ENCODE measurements around the gene CAMTA1. TPM values are rescaled to one million over a fixed set of nuclear protein-coding genes. Genes with fewer than 3 reads are reported as not detected.

The CAMTA1 gene
- total and polyA plus RNA-seq, 4 donors = 90.5 to 236 (median 195) TPM

GRCh38 chr1:7192453-7192852 is 407.2 kb downstream of the CAMTA1 start:
- Histone ChIP-seq H3K36me3 (ENCODE audit: control insufficient read depth, insufficient read depth, low read length) (no peaks in the 10 kb centered on the region), H3K27me3 (ENCODE audit: control insufficient read depth, insufficient read depth, low read length) (no peaks in the 10 kb centered on the region), H3K9me3 (ENCODE audit: control insufficient read depth, insufficient read depth, low read length) (no peaks in the 10 kb centered on the region), H3K27ac (ENCODE audit: low read depth, low read length) (no peak overlapping the region), H3K4me3 (ENCODE audit: low read depth, low read length) (no peak overlapping the region), H3K4me1 (ENCODE audit: control insufficient read depth, insufficient read depth, low read length) (no peaks in the 10 kb centered on the region)
- 95% methylated on average over 10 of the region's 10 CpGs for WGBS (ENCODE audit: insufficient coverage)
- no peak for DNase-seq (ENCODE audit: low read depth in 4 of 6, low spot score in 6 of 6)

DNA sequence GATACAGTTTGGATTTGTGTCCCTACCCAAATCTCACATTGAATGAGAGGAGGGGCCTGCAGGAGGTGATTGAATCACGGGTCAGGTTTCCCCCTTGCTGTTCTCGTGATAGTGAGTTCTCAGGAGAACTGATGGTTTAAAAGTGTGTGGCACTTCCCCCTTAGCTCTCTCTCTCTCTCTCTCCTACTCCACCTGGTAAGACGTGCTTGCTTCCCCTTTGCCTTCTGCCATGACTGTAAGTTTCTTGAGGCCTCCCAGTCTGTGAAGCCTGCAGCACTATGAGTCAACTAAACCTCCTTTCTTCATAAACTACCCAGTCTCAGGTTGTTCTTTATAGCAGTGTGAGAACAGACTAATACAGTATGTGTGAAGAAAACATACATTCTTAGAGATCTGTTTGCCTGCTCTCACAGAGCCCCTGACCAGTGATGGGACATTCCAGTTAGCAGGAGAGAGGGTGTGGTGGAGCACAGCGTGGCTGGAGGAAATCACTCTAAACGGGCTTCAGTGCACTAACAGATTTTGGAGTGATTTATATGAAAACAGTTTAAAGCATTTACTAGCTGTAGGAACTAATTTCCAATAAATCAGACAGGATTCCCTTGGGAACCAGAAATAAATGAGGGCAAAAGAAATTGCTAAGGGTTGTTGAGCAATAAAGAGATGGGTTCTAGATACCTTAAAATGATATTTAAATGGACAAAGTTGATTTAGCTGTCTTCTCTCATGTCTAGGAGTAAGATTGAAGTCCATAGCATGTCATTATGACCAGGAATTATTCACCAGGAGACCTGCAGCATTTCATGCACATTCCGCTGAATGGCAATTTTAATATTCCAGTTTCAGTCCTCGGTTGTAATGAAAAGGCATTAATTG is 411.0 kb downstream of the CAMTA1 start:
- H3K36me3 ChIP-seq (ENCODE audit: control insufficient read depth, insufficient read depth, low read length) = no peaks in the 10 kb centered on the region
- no peaks in the 10 kb centered on the region for H3K27me3 ChIP-seq (ENCODE audit: control insufficient read depth, insufficient read depth, low read length)
- peak in 1 of 6 donors; percentile 49 for DNase-seq (ENCODE audit: low read depth in 4 of 6, low spot score in 6 of 6)
- H3K4me3 ChIP-seq (ENCODE audit: low read depth, low read length) = no peak overlapping the region
- peaks cover 12% of the 10 kb centered on the region for H3K4me1 ChIP-seq (ENCODE audit: control insufficient read depth, insufficient read depth, low read length)
- 80% methylated on average over 2 of the region's 7 CpGs for WGBS (ENCODE audit: insufficient coverage)
- H3K9me3 ChIP-seq (ENCODE audit: control insufficient read depth, insufficient read depth, low read length) = no peaks in the 10 kb centered on the region
- H3K27ac ChIP-seq (ENCODE audit: low read depth, low read length) = no peak overlapping the region

DNA sequence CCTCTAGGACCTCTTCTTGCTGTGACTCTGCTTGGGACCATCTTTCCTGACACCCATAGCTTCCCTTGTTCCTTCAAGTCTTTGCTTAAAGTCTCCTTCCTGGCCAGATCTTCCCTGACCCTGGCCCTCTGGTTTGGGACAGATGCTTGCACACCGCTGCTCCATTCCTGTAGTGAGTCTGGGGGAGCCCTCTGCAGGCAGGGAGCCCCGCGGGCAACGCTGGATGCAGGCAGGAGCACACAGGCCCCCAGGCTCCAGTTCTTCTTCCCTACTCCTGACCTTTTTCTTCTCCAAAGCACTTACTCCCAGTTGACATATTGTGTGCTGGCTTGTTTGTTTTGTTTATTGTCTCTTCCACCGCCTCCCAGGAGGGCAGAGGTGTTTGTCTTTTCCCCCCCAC is 413.4 kb downstream of the CAMTA1 start:
- Histone ChIP-seq H3K4me1 (ENCODE audit: control insufficient read depth, insufficient read depth, low read length) (peaks cover 12% of the 10 kb centered on the region), H3K9me3 (ENCODE audit: control insufficient read depth, insufficient read depth, low read length) (no peaks in the 10 kb centered on the region), H3K27me3 (ENCODE audit: control insufficient read depth, insufficient read depth, low read length) (no peaks in the 10 kb centered on the region), H3K4me3 (ENCODE audit: low read depth, low read length) (no peak overlapping the region), H3K27ac (ENCODE audit: low read depth, low read length) (no peak overlapping the region), H3K36me3 (ENCODE audit: control insufficient read depth, insufficient read depth, low read length) (no peaks in the 10 kb centered on the region)
- DNase-seq (ENCODE audit: low read depth in 4 of 6, low spot score in 6 of 6) = no peak
- WGBS (ENCODE audit: insufficient coverage) = 86% methylated on average over 1 of the region's 5 CpGs

- Histone ChIP-seq H3K36me3 (ENCODE audit: control insufficient read depth, insufficient read depth, low read length) (no peaks in the 10 kb centered on the region), H3K27me3 (ENCODE audit: control insufficient read depth, insufficient read depth, low read length) (no peaks in the 10 kb centered on the region), H3K27ac (ENCODE audit: low read depth, low read length) (no peak overlapping the region), H3K4me1 (ENCODE audit: control insufficient read depth, insufficient read depth, low read length) (peaks cover 12% of the 10 kb centered on the region), H3K4me3 (ENCODE audit: low read depth, low read length) (no peak overlapping the region), H3K9me3 (ENCODE audit: control insufficient read depth, insufficient read depth, low read length) (no peaks in the 10 kb centered on the region)
- no peak for DNase-seq (ENCODE audit: low read depth in 4 of 6, low spot score in 6 of 6)
- 12% methylated on average over 14 of the region's 27 CpGs for WGBS (ENCODE audit: insufficient coverage)
Measured at GRCh38 chr1:7199077-7199779, 414.0 kb downstream of the CAMTA1 start.

DNA sequence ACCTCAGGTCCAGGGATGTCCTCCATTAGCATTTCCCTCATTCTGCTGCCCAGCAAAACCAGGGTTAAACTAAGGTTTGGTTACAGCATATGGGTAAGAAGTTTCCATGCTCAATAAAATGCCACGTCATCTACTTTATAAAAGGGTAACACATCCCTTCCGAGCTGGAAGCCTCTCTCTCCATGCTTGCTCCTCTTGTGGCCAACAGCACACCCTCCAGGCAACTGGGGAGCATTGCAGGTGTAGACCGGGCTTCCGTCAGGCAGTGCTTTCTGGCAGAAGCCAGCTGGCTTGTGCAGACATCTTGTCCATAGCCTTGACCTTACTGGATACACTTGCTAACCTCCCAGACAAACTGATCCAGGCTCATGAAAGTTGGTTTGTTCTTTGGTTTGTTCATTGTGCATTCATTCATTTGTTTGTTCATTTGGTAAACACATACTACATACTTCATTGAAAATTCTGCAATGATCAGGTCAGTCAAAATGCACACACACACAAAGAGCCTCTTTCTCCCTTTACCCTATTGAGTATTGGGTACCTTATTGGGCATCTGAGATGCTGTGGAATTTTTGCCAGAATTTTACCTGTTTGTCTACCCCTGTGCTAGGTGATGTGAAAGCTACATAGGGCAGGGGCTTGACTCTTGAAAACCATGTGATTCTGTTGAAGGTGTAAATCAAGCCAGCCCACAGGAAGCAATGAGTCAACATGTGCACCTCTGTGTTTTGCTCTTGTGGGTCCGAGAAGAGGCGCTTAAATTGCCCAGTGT is 422.8 kb downstream of the CAMTA1 start:
- DNase-seq (ENCODE audit: low read depth in 4 of 6, low spot score in 6 of 6) = peak in 2 of 6 donors; percentile 53 to 67
- no peaks in the 10 kb centered on the region for H3K9me3 ChIP-seq (ENCODE audit: control insufficient read depth, insufficient read depth, low read length)
- 44% methylated on average over 6 of the region's 6 CpGs for WGBS (ENCODE audit: insufficient coverage)
- no peak overlapping the region for H3K27ac ChIP-seq (ENCODE audit: low read depth, low read length)
- no peaks in the 10 kb centered on the region for H3K27me3 ChIP-seq (ENCODE audit: control insufficient read depth, insufficient read depth, low read length)
- no peaks in the 10 kb centered on the region for H3K36me3 ChIP-seq (ENCODE audit: control insufficient read depth, insufficient read depth, low read length)
- H3K4me1 ChIP-seq (ENCODE audit: control insufficient read depth, insufficient read depth, low read length) = no peaks in the 10 kb centered on the region
- no peak overlapping the region for H3K4me3 ChIP-seq (ENCODE audit: low read depth, low read length)

DNA sequence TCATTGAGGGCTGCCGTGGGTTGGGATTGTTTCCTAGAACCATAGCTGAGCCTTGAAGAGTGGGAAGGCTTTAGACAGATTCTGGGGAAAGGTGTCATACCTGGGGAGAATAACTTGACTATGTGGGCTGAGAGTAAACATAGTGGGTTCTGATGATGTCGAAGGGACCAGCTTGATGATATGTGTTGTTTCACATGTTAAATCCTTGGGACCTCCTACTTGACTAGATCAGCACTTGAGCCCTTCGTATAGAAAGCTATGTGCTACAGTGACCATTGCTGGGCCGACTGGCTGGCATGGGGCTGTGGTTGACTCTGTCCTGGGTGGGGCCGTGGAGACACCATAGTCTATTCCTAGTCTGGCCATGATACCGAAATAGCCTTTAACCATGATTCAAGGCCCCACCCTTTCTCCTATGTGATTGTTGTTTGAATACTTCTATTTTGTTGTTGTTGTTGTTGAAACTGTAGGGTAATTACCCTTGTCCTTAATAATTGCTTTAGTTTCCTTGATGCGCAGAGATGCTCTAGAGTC is 423.5 kb downstream of the CAMTA1 start:
- no peak for DNase-seq (ENCODE audit: low read depth in 4 of 6, low spot score in 6 of 6)
- Histone ChIP-seq H3K27ac (ENCODE audit: low read depth, low read length) (no peak overlapping the region), H3K9me3 (ENCODE audit: control insufficient read depth, insufficient read depth, low read length) (no peaks in the 10 kb centered on the region), H3K27me3 (ENCODE audit: control insufficient read depth, insufficient read depth, low read length) (no peaks in the 10 kb centered on the region), H3K4me1 (ENCODE audit: control insufficient read depth, insufficient read depth, low read length) (no peaks in the 10 kb centered on the region), H3K36me3 (ENCODE audit: control insufficient read depth, insufficient read depth, low read length) (no peaks in the 10 kb centered on the region), H3K4me3 (ENCODE audit: low read depth, low read length) (no peak overlapping the region)
- 84% methylated on average over 5 of the region's 7 CpGs for WGBS (ENCODE audit: insufficient coverage)

DNA sequence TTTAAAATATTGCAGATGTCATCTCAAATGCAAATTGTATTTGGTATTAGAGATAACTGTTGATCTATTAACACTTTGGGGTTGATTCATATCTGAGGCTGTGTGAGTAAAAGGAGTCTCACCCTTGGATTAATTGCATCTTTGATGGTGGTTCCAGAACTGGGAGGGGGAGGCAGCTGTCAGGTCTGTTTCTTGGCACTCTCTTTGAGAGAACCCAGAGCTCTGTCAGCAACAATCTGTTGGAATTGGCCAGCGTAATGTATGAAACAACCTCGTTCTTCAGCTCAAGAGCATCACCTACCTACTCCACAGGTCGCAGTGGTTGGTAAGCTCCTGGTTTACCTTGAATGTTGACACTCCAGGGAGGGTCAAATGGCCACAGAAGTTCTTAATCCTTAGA is 424.1 kb downstream of the CAMTA1 start:
- 50% methylated on average over 2 of the region's 3 CpGs for WGBS (ENCODE audit: insufficient coverage)
- Histone ChIP-seq H3K27me3 (ENCODE audit: control insufficient read depth, insufficient read depth, low read length) (no peaks in the 10 kb centered on the region), H3K9me3 (ENCODE audit: control insufficient read depth, insufficient read depth, low read length) (no peaks in the 10 kb centered on the region), H3K36me3 (ENCODE audit: control insufficient read depth, insufficient read depth, low read length) (no peaks in the 10 kb centered on the region), H3K27ac (ENCODE audit: low read depth, low read length) (no peak overlapping the region), H3K4me1 (ENCODE audit: control insufficient read depth, insufficient read depth, low read length) (no peaks in the 10 kb centered on the region), H3K4me3 (ENCODE audit: low read depth, low read length) (no peak overlapping the region)
- DNase-seq (ENCODE audit: low read depth in 4 of 6, low spot score in 6 of 6) = peak in 1 of 6 donors; percentile 85

- H3K27ac ChIP-seq (ENCODE audit: low read depth, low read length) = no peak overlapping the region
- peaks cover 21% of the 10 kb centered on the region for H3K4me1 ChIP-seq (ENCODE audit: control insufficient read depth, insufficient read depth, low read length)
- H3K36me3 ChIP-seq (ENCODE audit: control insufficient read depth, insufficient read depth, low read length) = no peaks in the 10 kb centered on the region
- no CpG with 5 or more reads among the region's 9 CpGs for WGBS (ENCODE audit: insufficient coverage)
- H3K27me3 ChIP-seq (ENCODE audit: control insufficient read depth, insufficient read depth, low read length) = no peaks in the 10 kb centered on the region
- DNase-seq (ENCODE audit: low read depth in 4 of 6, low spot score in 6 of 6) = peak in 2 of 6 donors; percentile 70 to 73
- H3K9me3 ChIP-seq (ENCODE audit: control insufficient read depth, insufficient read depth, low read length) = no peaks in the 10 kb centered on the region
- no peak overlapping the region for H3K4me3 ChIP-seq (ENCODE audit: low read depth, low read length)
Measured at GRCh38 chr1:7218210-7218832, 433.1 kb downstream of the CAMTA1 start.

DNA sequence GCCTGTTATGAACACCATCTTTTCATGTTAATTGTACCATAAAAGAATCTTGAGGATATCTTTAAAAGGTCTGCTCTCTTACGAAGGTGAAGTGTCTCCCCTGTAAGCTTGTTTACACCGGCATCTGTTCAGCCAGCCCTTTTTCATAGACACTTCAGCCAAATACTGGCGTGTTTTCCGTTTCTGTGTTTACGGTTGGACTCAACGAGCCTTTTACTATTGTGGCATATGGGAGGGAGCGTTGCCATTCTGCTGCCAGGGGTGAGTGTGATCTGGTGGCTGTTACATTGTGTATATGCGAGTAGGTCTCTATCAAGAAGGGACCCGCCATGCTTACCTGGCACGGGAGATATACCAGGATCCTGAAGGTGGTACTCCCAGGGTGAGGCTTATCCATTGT is 433.8 kb downstream of the CAMTA1 start:
- Histone ChIP-seq H3K4me3 (ENCODE audit: low read depth, low read length) (no peak overlapping the region), H3K36me3 (ENCODE audit: control insufficient read depth, insufficient read depth, low read length) (no peaks in the 10 kb centered on the region), H3K9me3 (ENCODE audit: control insufficient read depth, insufficient read depth, low read length) (no peaks in the 10 kb centered on the region), H3K4me1 (ENCODE audit: control insufficient read depth, insufficient read depth, low read length) (peaks cover 22% of the 10 kb centered on the region), H3K27me3 (ENCODE audit: control insufficient read depth, insufficient read depth, low read length) (no peaks in the 10 kb centered on the region), H3K27ac (ENCODE audit: low read depth, low read length) (no peak overlapping the region)
- DNase-seq (ENCODE audit: low read depth in 4 of 6, low spot score in 6 of 6) = peak in 1 of 6 donors; percentile 54
- 87% methylated on average over 6 of the region's 10 CpGs for WGBS (ENCODE audit: insufficient coverage)
